IMR-90 (cell line): Measurements from ENCODE around the gene KIF3A. TPM values are rescaled to one million over a fixed set of nuclear protein-coding genes. Genes with fewer than 3 reads are reported as not detected.

Source experiments
- ATAC-seq: fragments of 200-7000 bp; cut with Tn5 transposase; 2 replicates; pipeline ENCODE4 v1.9.1; 2020; ENCODE audit warnings: low read depth, mild to moderate bottlenecking, moderate library complexity
- BruUV-seq: library from RNA; stranded (reverse); fragments of 400-500 nt; replicated peaks from 2 replicates; lab custom pipeline; 2021; lab: Mats Ljungman, UMichigan
- CTCF ChIA-PET: fragments of 300-600 bp; formaldehyde crosslinking; extraction: SDS; loops from one replicate; lab custom pipeline; 2021; ENCODE audit warnings: antibody characterized with exemption; lab: Yijun Ruan, JAX
- POLR2A ChIA-PET: fragments of 300-600 bp; sonication (Branson Sonifier 250); formaldehyde crosslinking; loops from one replicate; lab custom pipeline; 2022; ENCODE audit warnings: antibody characterized with exemption; ENCODE audit not compliant: unreplicated experiment; lab: Charles Lee
- DNase-seq: peaks from one replicate; pipeline ENCODE4 v3.0.0; 2013
- H2AFZ ChIP-seq: replicated peaks from 2 replicates; pipeline ENCODE3; 2013; ENCODE audit warnings: low read length, mild to moderate bottlenecking; ENCODE audit not compliant: poor library complexity
- H2AK5ac ChIP-seq: 2 replicates; pipeline ENCODE4 v1.6.1; 2013; ENCODE audit warnings: low read depth, low read length, inconsistent platforms
- H2AK9ac ChIP-seq: replicated peaks from 2 replicates; pipeline ENCODE3; 2013; ENCODE audit warnings: mild to moderate bottlenecking, low read depth, low read length, moderate library complexity; ENCODE audit not compliant: poor library complexity
- H2BK120ac ChIP-seq: 2 replicates; pipeline ENCODE4 v1.6.1; 2013; ENCODE audit warnings: low read depth, low read length, inconsistent platforms
- H2BK15ac ChIP-seq: 3 replicates; pipeline ENCODE4 v1.6.1; 2013; ENCODE audit warnings: low read depth, low read length, inconsistent platforms
- H2BK20ac ChIP-seq: 2 replicates; pipeline ENCODE4 v1.6.1; 2013; ENCODE audit warnings: low read depth, mild to moderate bottlenecking, inconsistent platforms, low read length, moderate library complexity
- H2BK5ac ChIP-seq: 2 replicates; pipeline ENCODE4 v1.6.1; 2013; ENCODE audit warnings: mild to moderate bottlenecking, low read depth, low read length, inconsistent platforms; ENCODE audit not compliant: poor library complexity, severe bottlenecking
- H3K14ac ChIP-seq: replicated peaks from 2 replicates; pipeline ENCODE4 v1.6.1; 2013; ENCODE audit warnings: low read depth, low read length, inconsistent platforms
- H3K18ac ChIP-seq: 2 replicates; pipeline ENCODE4 v1.6.1; 2013; ENCODE audit warnings: low read depth, low read length, control low read depth
- H3K23ac ChIP-seq: 2 replicates; pipeline ENCODE4 v1.6.1; 2013; ENCODE audit warnings: low read depth, low read length, inconsistent platforms
- H3K27ac ChIP-seq: 2 replicates; pipeline ENCODE4 v1.5.1; 2013; ENCODE audit warnings: mild to moderate bottlenecking, control low read depth, low read length; ENCODE audit not compliant: insufficient read depth
- H3K27me3 ChIP-seq: 2 replicates; pipeline ENCODE4 v1.6.1; 2013; ENCODE audit warnings: low read length; ENCODE audit not compliant: control insufficient read depth, insufficient read depth
- H3K36me3 ChIP-seq: 2 replicates; pipeline ENCODE4 v1.6.1; 2013; ENCODE audit warnings: low read length, mixed read lengths; ENCODE audit not compliant: control insufficient read depth, insufficient read depth
- H3K4ac ChIP-seq: 2 replicates; pipeline ENCODE4 v1.6.1; 2013; ENCODE audit warnings: low read depth, low read length, inconsistent platforms
- H3K4me1 ChIP-seq: 2 replicates; pipeline ENCODE4 v1.6.1; 2013; ENCODE audit warnings: low read length, mixed read lengths; ENCODE audit not compliant: control insufficient read depth, insufficient read depth
- H3K4me2 ChIP-seq: 2 replicates; pipeline ENCODE4 v1.6.1; 2013; ENCODE audit warnings: low read depth, mild to moderate bottlenecking, control low read depth, low read length, moderate library complexity
- H3K4me3 ChIP-seq: 2 replicates; pipeline ENCODE4 v1.5.1; 2013; ENCODE audit warnings: low read depth, mild to moderate bottlenecking, control low read depth, low read length, moderate library complexity; ENCODE audit not compliant: insufficient read depth
- H3K56ac ChIP-seq: 2 replicates; pipeline ENCODE4 v1.6.1; 2013; ENCODE audit warnings: low read length, inconsistent platforms; ENCODE audit not compliant: insufficient read depth; ENCODE audit errors: extremely low read depth
- H3K79me1 ChIP-seq, 2 experiments: 2 replicates each; pipeline ENCODE4 v1.6.1; 2013; ENCODE audit warnings: low read length in 2 of 2, inconsistent platforms in 1 of 2, low read depth in 1 of 2
- H3K9ac ChIP-seq: 2 replicates; pipeline ENCODE4 v1.6.1; 2013; ENCODE audit warnings: low read depth, low read length, control low read depth
- H3K9me1 ChIP-seq: 2 replicates; pipeline ENCODE4 v1.6.1; 2013; ENCODE audit warnings: low read length, inconsistent platforms; ENCODE audit not compliant: insufficient read depth
- H3K9me3 ChIP-seq: 2 replicates; pipeline ENCODE4 v1.6.1; 2013; ENCODE audit warnings: low read length; ENCODE audit not compliant: control insufficient read depth, insufficient read depth
- H4K20me1 ChIP-seq: 2 replicates; pipeline ENCODE4 v1.6.1; 2013; ENCODE audit warnings: low read length, inconsistent platforms; ENCODE audit not compliant: insufficient read depth
- H4K5ac ChIP-seq: 2 replicates; pipeline ENCODE4 v1.6.1; 2013; ENCODE audit warnings: mild to moderate bottlenecking, low read depth, low read length, control low read depth
- H4K8ac ChIP-seq, 2 experiments: 2 replicates each; pipeline ENCODE4 v1.6.1; 2013; ENCODE audit warnings: low read depth in 2 of 2, low read length in 2 of 2, control low read depth in 1 of 2, inconsistent platforms in 1 of 2
- H4K91ac ChIP-seq: 2 replicates; pipeline ENCODE4 v1.6.1; 2013; ENCODE audit warnings: low read depth, low read length, inconsistent platforms; ENCODE audit not compliant: insufficient read depth
- CHD1 ChIP-seq: IDR thresholded peaks from 2 replicates; pipeline ENCODE4 v1.6.1; 2012; ENCODE audit warnings: low read depth, low read length, improper control_type of control experiment
- MAFK ChIP-seq: IDR thresholded peaks from 2 replicates; pipeline ENCODE4 v1.6.1; 2012; ENCODE audit warnings: low read depth, low read length, improper control_type of control experiment
- WGBS, 2 experiments: methylation state at CpG; one replicate each; pipeline versions ENCODE4 v1.1.5 to v1.1.7; 2013; ENCODE audit warnings: missing lambda C conversion rate in 2 of 2; ENCODE audit not compliant: insufficient read length in 1 of 2; ENCODE audit errors: extremely low coverage in 2 of 2; 5-methylcytosine and 5-hydroxymethylcytosine counted together
- dilution Hi-C: fragments of 300-500 bp; cut with HindIII; formaldehyde crosslinking; loops from one replicate; pipeline ENCODE4 v1.14.3; 2018; ENCODE audit warnings: low sequenced_read_pairs; ENCODE audit not compliant: unreplicated experiment
- in situ Hi-C: fragments of 300-500 bp; cut with MboI; formaldehyde crosslinking; loops from 3 replicates; pipeline ENCODE4 v1.14.3; 2019; ENCODE audit warnings: low sequenced_read_pairs, inconsistent platforms, mixed read lengths
- intact Hi-C: fragments of 100-400 bp; cut with micrococcal nuclease; formaldehyde crosslinking; loops from 2 replicates; pipeline ENCODE4 v1.10.0; 2022
- polyA plus RNA-seq, 3 experiments: library from polyadenylated mRNA; depleted of rRNA; stranded (reverse); fragments of >200 nt; gene quantifications; 2 replicates each; pipeline ENCODE4 v1.2.3, GENCODE V29; 2012; ENCODE audit warnings: low replicate concordance in 1 of 3
- total RNA-seq: library from RNA; depleted of rRNA; stranded (reverse); fragments of >200 nt; gene quantifications from 2 replicates; pipeline ENCODE4 v1.2.3, GENCODE V29; 2012

The KIF3A gene
- total and polyA plus RNA-seq, 2 of the 4 experiments (the other 2 are of a cell fraction): 4.3 to 4.5 TPM

GRCh38 chr5:132718544-132719312, 18.6 kb downstream of the KIF3A start:
- H4K8ac ChIP-seq: no peak overlapping the region
- H3K9ac ChIP-seq: no peak overlapping the region
- H3K4me3 ChIP-seq: no peak overlapping the region
- no peak overlapping the region for H3K23ac ChIP-seq
- H4K5ac ChIP-seq: no peak overlapping the region
- no peak overlapping the region for H2BK120ac ChIP-seq
- TF ChIP-seq MAFK: 0 out of 2 replicates have a peak, but pooled peaks have one; percentile 6
- TF ChIP-seq CHD1: no peak
- H2AK5ac ChIP-seq: no peak overlapping the region
- no peak overlapping the region for H3K4ac ChIP-seq
- ChIA-PET POLR2A (no interaction called here), CTCF (no interaction called here)
- H3K4me1 ChIP-seq: no peaks in the 10 kb centered on the region
- WGBS, 2 experiments: 100% methylated on average over 1 of the region's 5 CpGs; no CpG with 5 or more reads in 1 of the 2 experiments
- dilution Hi-C loops: no loop called here
- no peaks in the 10 kb centered on the region for H3K9me1 ChIP-seq
- no peak overlapping the region for H3K56ac ChIP-seq
- no peak overlapping the region for H3K27ac ChIP-seq
- no peak overlapping the region for H2AK9ac ChIP-seq
- H3K36me3 ChIP-seq: peaks cover 3% of the 10 kb centered on the region
- no peak for ATAC-seq
- H4K91ac ChIP-seq: no peak overlapping the region
- H2BK15ac ChIP-seq: no peak overlapping the region
- H3K9me3 ChIP-seq: no peaks in the 10 kb centered on the region
- no TSS peak for BruUV-seq
- in situ Hi-C loops: loop anchor here (10.0 kb wide), 2 partner anchors 194 to 334 kb away; no protein-coding TSS in a partner anchor
- H2BK20ac ChIP-seq: no peak overlapping the region
- H3K18ac ChIP-seq: no peak overlapping the region
- H2BK5ac ChIP-seq: no peak overlapping the region
- H3K79me1 ChIP-seq: no peaks in the 10 kb centered on the region
- H3K14ac ChIP-seq: no peak overlapping the region
- intact Hi-C loops: loop anchor here (5.0 kb wide), 1 partner anchor 81 kb away; no protein-coding TSS in a partner anchor
- no peak for DNase-seq
- no peak overlapping the region for H2AFZ ChIP-seq
- no peak overlapping the region for H3K4me2 ChIP-seq
- no peaks in the 10 kb centered on the region for H3K27me3 ChIP-seq
- no peaks in the 10 kb centered on the region for H4K20me1 ChIP-seq
